ENCODE measurements around the gene RCBTB1.
A peak's percentile ranks its signal among the peaks of the same experiment; 100 is the strongest.
"Not testable (repeated sequence)": the region's sequence is repeated elsewhere in the genome, so short reads cannot be mapped to it uniquely, and the experiment has no call there.

Gene RCBTB1

DNA sequence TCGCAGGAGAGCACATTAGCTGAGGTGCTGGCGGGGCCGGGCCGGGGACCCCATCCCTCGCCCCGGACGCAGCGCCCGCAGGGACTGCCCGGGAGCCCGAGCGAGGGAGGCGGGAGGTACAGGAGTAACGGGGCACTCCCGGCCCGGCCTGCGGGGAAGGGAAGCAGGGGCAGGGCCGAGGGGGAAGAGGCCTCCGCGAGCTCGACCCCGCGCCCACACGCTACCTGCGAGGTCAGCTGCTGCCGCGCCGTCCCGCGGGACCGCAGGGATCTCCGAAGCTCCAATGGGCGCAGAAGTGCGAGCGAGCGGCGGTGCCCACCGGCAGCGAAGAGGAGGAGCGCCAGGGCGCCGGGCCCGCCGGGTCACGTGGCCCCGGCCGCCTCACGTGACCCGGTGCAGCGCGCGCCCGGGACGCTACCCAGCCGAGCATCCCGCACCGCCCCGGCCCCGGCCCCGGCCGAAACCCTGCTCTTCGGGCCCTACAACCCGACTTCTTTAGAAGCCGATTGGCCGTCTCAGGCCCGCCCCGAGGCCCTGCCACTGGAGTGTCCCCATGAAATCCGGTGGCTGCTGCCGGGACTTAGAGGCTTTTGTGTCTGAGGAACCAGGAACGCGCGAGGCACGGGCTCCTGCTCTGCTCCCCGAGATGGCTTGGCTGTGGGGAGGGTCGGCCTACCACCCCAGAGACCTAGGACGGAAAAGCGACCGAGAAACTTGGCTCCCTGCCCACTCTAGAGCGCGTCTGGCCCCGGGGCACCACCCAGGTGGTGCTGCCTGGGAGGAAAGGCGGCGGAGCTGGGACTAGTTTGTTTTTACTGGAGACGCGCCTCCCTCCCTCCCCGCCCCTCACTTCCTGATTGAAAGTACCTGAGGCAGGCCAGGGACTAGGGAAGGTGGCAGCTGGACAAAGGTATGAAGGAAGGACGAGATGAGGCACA is at the start of gene RCBTB1:
TSS of gene RCBTB1 (minus strand) at position 339 of the 938 bp plus-strand sequence. CDS start 18,279 bp downstream, outside the sequence.
- peak; percentile 82 for DNase-seq

- DNase-seq: no peak
Measured at GRCh38 chr13:49633710-49634109, 48.4 kb upstream of the RCBTB1 start.

- DNase-seq: no peak
Measured at GRCh38 chr13:49632156-49632555, 46.8 kb upstream of the RCBTB1 start.

DNA sequence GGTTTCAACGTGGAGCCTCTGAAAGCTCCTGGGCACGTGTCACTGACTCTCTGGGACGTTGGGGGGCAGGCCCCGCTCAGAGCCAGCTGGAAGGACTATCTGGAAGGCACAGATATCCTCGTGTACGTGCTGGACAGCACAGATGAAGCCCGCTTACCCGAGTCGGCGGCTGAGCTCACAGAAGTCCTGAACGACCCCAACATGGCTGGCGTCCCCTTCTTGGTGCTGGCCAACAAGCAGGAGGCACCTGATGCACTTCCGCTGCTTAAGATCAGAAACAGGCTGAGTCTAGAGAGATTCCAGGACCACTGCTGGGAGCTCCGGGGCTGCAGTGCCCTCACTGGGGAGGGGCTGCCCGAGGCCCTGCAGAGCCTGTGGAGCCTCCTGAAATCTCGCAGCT is 45.2 kb upstream of the RCBTB1 start:
- DNase-seq: no peak

DNA sequence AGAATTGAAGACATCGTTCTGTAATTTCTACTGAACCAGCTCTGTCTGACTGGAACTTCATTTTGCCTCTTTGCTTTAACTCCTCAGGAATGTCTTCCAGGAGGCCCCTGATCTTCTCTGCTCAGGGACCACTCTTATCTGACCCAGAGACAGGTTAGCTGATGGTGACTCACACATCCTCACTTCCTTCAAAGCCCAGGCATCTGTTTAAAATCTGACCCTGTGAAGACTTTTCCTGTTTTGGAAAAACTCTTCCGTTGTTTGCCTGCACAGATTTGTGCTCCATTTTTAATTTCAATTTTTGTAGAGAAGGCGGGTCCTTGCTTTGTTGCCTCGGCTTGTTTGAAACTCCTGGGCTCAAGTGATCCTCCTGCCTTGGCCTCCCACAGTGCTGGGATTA is 44.6 kb upstream of the RCBTB1 start:
- DNase-seq: no peak

DNA sequence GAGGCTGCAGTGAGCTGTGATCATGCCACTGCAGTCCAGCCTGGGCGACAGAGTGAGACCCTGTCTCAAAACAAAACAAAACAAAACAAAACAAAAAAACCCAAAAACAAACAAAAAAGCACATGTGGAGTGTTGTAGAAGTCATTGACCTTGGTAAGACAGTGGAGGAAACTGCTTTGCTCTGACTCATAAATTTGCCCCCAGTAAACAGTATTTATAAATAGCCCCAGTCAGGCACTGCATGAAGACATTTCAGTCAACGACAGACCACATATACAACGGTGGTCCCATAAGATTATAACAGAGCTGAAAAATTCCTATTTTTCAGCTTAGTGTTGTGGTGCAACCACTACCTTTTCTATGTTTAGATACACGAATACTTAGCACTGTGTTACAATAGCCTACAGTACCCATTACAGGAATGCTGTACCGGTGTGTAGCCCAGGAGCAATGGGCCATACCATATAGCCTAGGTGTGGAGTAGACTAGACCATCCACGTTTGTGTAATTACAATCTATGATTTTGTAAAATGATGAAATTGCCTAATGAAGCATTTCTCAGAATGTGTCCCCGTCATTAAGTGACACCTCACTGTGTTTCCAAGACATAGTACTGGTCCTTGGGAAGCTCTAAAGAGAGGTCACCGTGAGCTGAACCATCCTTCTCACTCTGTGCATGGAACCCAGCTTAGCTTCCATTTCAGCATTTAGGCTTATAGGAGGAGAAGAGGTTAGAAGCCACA is 44.0 kb upstream of the RCBTB1 start:
- no peak for DNase-seq

GRCh38 chr13:49627831-49628652 is 42.7 kb upstream of the RCBTB1 start, which contains the start of gene ARL11:
TSS of gene ARL11 (plus strand) at chr13:49628507. CDS start at chr13:49630448, 1,941 bp downstream.
- peak; percentile 58 for DNase-seq

- DNase-seq: no peak
Measured at GRCh38 chr13:49625392-49626079, 40.2 kb upstream of the RCBTB1 start.

GRCh38 chr13:49624229-49624628 is 38.9 kb upstream of the RCBTB1 start:
- no peak for DNase-seq

- no peak for DNase-seq
Measured at GRCh38 chr13:49622174-49622946, 37.0 kb upstream of the RCBTB1 start.

DNA sequence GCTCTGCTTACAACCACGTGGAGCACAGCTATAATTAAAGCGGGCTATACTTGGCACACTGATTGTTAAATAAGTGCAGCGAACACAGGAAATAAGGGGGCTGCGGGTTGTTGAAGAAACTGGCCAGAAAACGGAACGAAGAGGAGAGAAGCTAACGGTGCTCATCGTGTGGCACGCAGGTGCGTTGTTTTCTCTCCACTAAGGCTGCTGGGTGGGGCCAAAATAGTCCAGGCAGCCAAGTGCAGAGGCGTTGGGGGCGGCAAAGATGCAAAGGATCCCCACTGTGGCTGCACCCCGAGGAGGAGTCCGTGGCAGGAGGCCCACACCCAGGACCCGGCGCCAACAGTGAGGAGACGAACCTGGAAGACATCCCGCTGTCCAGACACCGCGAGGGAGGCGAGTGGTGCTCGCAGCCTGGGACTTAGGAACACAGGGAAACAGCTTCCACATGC is 34.8 kb upstream of the RCBTB1 start:
- DNase-seq: no peak

DNA sequence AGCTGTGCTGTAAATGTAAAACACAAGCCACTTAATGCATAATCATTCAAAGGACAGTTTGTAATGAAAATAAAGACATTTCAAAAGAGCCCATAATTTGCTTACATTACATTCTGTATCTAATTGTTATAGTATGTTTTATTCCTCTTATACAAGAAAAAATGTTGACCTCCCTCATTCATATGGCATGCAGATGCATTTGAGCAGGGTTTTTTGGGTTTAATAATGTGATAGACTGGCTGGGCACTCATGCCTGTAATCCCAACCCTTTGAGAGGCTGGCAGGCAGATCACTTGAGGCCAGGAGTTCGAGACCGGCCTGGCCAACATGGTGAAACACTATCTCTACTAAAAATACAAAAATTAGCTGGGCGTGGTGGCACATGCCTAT is 31.3 kb upstream of the RCBTB1 start:
- DNase-seq: no peak

DNA sequence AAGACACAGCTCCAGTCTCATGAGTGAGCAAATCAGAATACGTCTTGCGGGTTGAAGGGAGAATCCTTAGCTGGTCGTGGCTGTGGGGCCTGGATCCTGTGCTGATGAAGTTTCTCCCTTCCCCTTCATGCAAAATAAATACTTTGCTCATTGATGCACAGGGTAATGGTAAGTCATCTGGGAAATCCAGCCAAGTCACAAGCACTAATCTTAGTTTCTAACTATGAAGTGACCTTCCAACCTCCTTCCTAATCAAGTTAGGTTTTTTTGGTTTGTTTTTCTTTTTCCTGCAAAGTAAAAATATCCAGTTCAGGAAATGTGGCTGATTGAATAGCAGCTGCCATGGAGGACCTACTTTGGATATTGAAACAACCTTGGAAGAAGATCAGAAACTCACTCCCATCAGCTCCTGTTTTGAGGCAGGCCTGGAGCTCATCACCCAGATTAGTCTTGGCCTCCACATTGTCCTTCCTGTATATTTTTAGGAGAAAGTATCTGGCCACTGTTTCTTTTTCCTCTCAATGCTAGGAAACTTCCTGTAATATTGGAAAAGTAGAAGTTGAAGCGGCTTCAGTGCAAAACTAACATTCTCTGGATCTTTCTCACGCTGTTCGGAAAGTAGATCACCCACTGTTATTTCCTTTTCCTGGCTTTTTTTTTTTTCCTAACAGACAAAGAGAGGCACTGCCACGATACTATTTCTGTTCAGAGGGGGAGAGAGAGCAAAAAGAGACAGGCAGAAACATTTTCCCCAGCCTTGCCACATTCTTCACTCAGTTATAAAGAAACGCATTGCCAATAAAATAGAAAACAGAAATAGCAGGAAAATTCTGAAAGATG is 30.7 kb upstream of the RCBTB1 start:
- DNase-seq: no peak

DNA sequence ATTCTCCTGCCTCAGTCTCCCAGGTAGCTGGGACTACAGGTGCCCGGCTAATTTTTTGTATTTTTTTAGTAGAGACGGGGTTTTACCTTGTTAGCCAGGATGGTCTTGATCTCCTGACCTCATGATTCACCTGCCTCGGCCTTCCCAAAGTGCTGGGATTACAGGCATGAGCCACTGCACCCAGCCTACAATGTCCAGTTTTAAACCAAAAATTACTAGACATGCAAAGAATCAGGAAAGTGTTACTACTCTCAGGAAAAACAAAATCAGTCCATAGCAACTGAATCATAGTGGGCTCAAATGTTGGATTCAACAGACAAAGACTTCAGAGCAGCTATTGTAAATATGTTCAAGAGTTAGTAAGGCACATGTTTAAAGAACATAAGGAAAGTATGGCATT is 26.7 kb upstream of the RCBTB1 start:
- not testable (repeated sequence) for DNase-seq

- DNase-seq: no peak
Measured at GRCh38 chr13:49610176-49610575, 24.8 kb upstream of the RCBTB1 start.

- DNase-seq: no peak
Measured at GRCh38 chr13:49608651-49609331, 23.4 kb upstream of the RCBTB1 start.

- no peak for DNase-seq
Measured at GRCh38 chr13:49607761-49608160, 22.4 kb upstream of the RCBTB1 start.

DNA sequence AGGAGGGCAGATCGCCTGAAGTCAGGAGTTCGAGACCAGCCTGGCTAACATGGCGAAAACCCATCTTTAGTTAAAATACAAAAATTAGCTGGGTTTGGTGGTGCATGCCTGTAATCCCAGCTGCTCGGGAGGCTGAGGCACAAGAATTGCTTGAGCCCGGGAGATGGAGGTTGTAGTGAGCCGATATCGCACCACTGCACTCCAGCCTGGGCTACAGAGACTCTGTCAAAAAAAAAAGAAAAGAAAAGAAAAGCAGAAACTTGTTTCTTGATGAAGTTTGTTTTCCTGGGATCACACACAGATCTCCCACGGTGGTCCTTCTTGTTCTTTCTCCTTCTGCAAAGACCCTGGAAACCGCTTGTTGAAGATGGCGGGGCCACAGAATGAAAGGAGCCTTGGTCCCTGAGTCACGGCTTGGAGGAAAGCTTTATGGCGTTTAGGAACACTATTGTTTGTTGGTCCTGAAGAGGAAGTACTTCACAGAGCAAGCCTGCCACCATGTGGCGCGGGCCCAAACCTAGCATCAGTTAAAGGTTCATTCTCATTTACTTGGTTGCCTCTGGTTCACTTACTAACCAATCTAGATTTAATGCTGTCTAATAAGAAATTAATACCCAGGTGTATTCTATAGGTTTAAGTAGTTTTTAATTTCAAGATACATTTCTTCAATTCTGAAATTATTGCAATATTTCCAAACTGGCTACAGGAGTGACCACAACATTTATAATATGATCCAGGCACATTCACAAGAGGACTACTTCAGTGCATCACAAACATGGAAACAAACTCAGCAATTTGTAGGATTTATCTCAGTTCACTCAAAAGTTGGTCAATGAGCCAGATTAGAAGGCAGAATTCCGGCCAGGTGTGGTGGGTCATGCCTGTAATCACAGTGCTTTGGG is 21.6 kb upstream of the RCBTB1 start:
- peak; percentile 87 for DNase-seq

- DNase-seq: no peak
Measured at GRCh38 chr13:49604570-49604969, 19.2 kb upstream of the RCBTB1 start.
